ENCODE results near the gene PDE8B.

DNA sequence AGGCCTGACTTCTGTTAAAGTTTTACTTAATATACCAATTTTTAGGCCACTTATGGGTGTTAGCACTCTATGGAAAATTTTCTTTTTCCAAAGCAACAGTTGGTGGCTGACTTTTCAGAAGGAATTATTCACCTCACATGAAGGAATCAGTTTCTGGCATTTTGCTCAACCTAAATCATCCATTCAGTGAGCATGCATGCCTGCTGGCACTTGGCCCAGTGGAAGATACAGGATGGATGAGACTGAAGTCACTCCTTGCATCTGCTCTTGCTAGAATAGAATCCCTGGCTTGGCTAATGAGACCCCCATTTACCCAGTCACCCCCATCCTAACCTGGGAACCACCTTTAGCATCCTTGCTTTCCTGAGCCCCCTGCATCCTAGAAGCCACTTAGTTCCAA lies 149.9 kb downstream of the PDE8B start:
- TF ChIP-seq ZNF274 (IDR thresholded peaks at IDR 0.05; ENCODE audit: low read depth, low read length) = no peak
- no peak for TF ChIP-seq SUZ12 (IDR thresholded peaks at IDR 0.05; ENCODE audit: extremely low read depth, insufficient read depth, insufficient read length)
- TF ChIP-seq YY1 (IDR thresholded peaks at IDR 0.05; ENCODE audit: insufficient read depth, insufficient read length) = no peak

Measured in NT2/D1 (cell line).